ENCODE results near the gene EFNB2.

EFNB2 gene

GRCh38 chr13:106477303-106477702 lies 58.2 kb downstream of the EFNB2 start:
- no peak for DNase-seq (ENCODE audit: low read depth)
- H3K4me3 ChIP-seq (ENCODE audit: low read length) = no peak overlapping the region
- TF ChIP-seq CTCF (IDR thresholded peaks at IDR 0.05; ENCODE audit: insufficient read depth, low read depth, low read length, missing control alignments) = no peak

GRCh38 chr13:106475852-106476251 lies 59.6 kb downstream of the EFNB2 start:
- DNase-seq (ENCODE audit: low read depth) = no peak
- no peak overlapping the region for H3K4me3 ChIP-seq (ENCODE audit: low read length)
- TF ChIP-seq CTCF (IDR thresholded peaks at IDR 0.05; ENCODE audit: insufficient read depth, low read depth, low read length, missing control alignments) = no peak

GRCh38 chr13:106474912-106475311 lies 60.5 kb downstream of the EFNB2 start:
- TF ChIP-seq CTCF (IDR thresholded peaks at IDR 0.05; ENCODE audit: insufficient read depth, low read depth, low read length, missing control alignments) = no peak
- no peak overlapping the region for H3K4me3 ChIP-seq (ENCODE audit: low read length)
- no peak for DNase-seq (ENCODE audit: low read depth)

- TF ChIP-seq CTCF (IDR thresholded peaks at IDR 0.05; ENCODE audit: insufficient read depth, low read depth, low read length, missing control alignments) = no peak
- no peak overlapping the region for H3K4me3 ChIP-seq (ENCODE audit: low read length)
- DNase-seq (ENCODE audit: low read depth) = no peak
These were observed 62.3 kb downstream of the EFNB2 start for GRCh38 chr13:106473154-106473553.

- peak; percentile 63 for DNase-seq (ENCODE audit: low read depth)
- H3K4me3 ChIP-seq (ENCODE audit: low read length) = no peak overlapping the region
- no peak for TF ChIP-seq CTCF (IDR thresholded peaks at IDR 0.05; ENCODE audit: insufficient read depth, low read depth, low read length, missing control alignments)
These were observed 62.8 kb downstream of the EFNB2 start for GRCh38 chr13:106472621-106473020.

GRCh38 chr13:106471957-106472543 lies 63.4 kb downstream of the EFNB2 start:
- peak; percentile 100 for DNase-seq (ENCODE audit: low read depth)
- no peak overlapping the region for H3K4me3 ChIP-seq (ENCODE audit: low read length)
- TF ChIP-seq CTCF (IDR thresholded peaks at IDR 0.05; ENCODE audit: insufficient read depth, low read depth, low read length, missing control alignments) = no peak

- TF ChIP-seq CTCF (IDR thresholded peaks at IDR 0.05; ENCODE audit: insufficient read depth, low read depth, low read length, missing control alignments) = no peak
- no peak overlapping the region for H3K4me3 ChIP-seq (ENCODE audit: low read length)
- no peak for DNase-seq (ENCODE audit: low read depth)
These were observed 64.9 kb downstream of the EFNB2 start for GRCh38 chr13:106470576-106470975.

All from epithelial cell of esophagus (primary cell).